Activated naive CD4-positive, alpha-beta T cell treated with anti-CD3 and anti-CD28 coated beads, Interleukin-2, amount 10 ng/mL, durations not matched to agents 7 days and 5 days (primary cell): ENCODE measurements around the gene RILPL1.
"Not testable (repeated sequence)": the region's sequence is repeated elsewhere in the genome, so short reads cannot be mapped to it uniquely, and the experiment has no call there.

Source experiments
- CTCF ChIA-PET: fragments of 350-600 bp; sonication (Branson Sonifier 250); formaldehyde crosslinking; loops from one replicate; lab custom pipeline; 2021; ENCODE audit warnings: antibody characterized with exemption; lab: Charles Lee
- DNase-seq: peaks from one replicate; pipeline ENCODE4 v3.0.0-alpha.2; 2020
- H3K27ac Mint-ChIP-seq: one replicate; pipeline ENCODE4 v1.8.0; 2021; ENCODE audit warnings: mild to moderate bottlenecking, moderate library complexity, mixed read lengths
- H3K27me3 Mint-ChIP-seq: one replicate; pipeline ENCODE4 v1.8.0; 2021; ENCODE audit warnings: mild to moderate bottlenecking, mixed read lengths
- H3K36me3 Mint-ChIP-seq: one replicate; pipeline ENCODE4 v1.8.0; 2021; ENCODE audit warnings: mixed read lengths
- H3K4me1 Mint-ChIP-seq: one replicate; pipeline ENCODE4 v1.8.0; 2021; ENCODE audit warnings: mixed read lengths
- H3K4me3 Mint-ChIP-seq: one replicate; pipeline ENCODE4 v1.8.0; 2021; ENCODE audit warnings: mild to moderate bottlenecking, moderate library complexity, mixed read lengths
- H3K9me3 Mint-ChIP-seq: one replicate; pipeline ENCODE4 v1.8.0; 2021; ENCODE audit warnings: mixed read lengths

The RILPL1 gene

DNA sequence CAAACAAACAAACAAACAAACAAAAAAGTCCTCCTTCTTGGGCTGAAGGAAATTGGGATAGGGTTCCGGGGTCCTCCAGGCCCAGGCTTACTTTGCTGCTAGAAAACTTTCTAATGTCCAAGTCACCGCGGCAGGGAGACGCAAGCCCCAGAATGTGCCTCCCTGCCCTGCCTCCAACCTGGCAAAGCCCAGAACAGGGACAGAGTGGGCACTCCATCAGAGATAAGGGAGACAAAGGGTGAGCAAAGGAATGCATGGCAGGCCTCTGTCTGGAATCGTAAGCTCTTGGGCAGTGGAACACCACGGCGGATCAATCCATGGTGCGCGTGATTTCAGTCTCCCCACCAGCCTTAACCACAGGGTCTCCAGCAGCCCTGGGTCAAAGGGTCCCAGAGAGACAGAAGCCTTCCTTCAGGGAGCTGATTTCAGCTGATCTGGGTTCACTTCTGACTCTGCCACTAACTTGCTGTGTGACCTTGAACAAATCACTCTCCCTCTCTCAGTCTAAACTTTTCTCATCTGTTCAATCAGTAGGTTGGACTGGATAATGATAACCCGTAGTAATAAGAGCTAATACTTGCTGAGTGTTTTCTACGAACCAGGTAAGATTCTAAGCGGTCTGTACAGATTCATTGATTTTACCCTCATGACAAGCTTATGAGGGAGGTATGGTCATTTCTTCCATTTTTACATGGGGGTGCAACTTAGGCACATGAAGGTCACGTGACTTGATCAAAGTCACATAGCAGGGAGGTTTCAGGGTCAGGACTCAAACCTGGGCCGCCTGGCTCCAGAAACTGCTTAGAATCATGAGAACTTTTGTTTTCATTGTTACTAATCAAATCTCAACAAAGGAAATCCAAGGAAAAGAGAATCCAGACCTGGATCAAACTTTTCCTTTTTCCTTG lies 12.7 kb downstream of the RILPL1 start:
- Mint-ChIP-seq H3K4me1 (no peaks in the 10 kb centered on the region), H3K36me3 (no peaks in the 10 kb centered on the region), H3K4me3 (no peak overlapping the region), H3K27me3 (no peaks in the 10 kb centered on the region), H3K9me3 (no peaks in the 10 kb centered on the region), H3K27ac (no peak overlapping the region)
- DNase-seq: no peak
- CTCF ChIA-PET: no interaction called here

DNA sequence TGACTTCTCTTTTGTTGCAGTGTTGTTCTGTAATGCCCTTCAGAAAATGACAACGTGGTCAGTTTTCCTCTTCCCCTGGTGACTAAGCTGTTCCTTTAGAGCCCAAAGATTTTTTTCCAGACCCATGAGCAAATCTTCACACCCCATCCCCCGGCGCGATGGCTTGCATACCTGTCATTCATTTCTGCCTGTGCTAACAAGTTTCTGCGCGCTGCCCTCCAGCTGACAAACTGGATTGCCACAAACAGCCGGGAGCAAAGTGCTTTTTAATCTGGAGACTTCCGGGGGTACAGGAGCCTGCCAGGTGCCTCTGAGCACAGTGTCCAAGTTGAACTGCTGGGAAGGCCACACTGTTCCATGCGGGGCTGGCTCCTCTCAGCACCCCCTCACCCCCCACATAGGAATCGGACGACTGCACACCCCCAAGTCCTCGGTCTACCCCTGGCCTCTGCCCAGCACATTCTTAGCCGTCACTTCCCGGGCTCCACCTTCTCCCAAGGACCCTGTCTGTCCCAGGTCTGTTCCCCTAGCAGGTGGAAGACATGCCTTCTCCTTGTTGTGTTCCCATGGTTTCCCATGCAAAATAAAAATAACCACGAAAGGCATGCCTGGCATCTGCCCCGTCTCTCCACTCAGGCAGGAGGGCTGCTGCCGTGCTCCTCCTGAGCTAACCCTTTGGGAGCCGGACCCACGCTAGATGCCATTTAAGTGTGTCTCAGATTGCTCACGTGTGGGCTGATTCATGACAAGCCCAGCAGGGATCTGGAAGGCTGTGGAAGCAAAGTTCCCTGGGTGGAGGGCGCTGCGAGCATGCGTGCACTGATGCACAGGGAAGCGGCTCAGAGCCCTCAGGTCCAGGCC lies 14.1 kb downstream of the RILPL1 start:
- Mint-ChIP-seq H3K9me3 (no peaks in the 10 kb centered on the region), H3K27me3 (no peaks in the 10 kb centered on the region), H3K4me3 (no peak overlapping the region), H3K36me3 (no peaks in the 10 kb centered on the region), H3K27ac (no peak overlapping the region), H3K4me1 (no peaks in the 10 kb centered on the region)
- DNase-seq: no peak
- CTCF ChIA-PET: no interaction called here

DNA sequence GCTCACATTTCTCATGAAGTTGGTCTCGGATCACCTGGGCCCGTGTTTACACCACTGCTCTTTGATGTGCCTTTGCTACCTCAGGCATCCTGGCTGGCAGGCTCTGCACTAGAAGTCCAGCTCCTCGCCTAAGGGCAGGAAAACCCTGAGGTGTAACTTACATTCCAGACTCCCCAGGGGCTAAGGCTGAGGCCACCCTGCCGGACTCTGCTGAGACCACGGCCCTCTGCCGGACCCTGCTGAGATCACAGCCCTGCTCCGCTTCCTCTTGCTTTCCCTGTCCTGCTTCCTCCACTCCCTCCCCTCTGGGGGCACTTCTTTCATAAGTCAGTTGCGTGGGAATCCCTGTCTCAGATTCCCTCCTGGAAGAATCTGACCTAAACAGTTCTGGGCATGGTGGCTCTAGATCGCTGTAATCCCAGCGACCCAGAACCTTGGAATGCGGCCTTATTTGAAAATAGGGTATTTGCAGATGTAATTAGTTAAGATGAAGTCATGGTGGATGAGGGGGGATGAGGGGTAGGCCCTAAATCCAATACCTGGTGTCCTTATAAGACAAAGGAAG lies 17.2 kb downstream of the RILPL1 start:
- no peak overlapping the region for H3K4me3 Mint-ChIP-seq
- H3K27me3 Mint-ChIP-seq: no peaks in the 10 kb centered on the region
- no peak for DNase-seq
- no peak overlapping the region for H3K27ac Mint-ChIP-seq
- CTCF ChIA-PET: no interaction called here
- H3K4me1 Mint-ChIP-seq: no peaks in the 10 kb centered on the region
- H3K36me3 Mint-ChIP-seq: no peaks in the 10 kb centered on the region
- no peaks in the 10 kb centered on the region for H3K9me3 Mint-ChIP-seq

- H3K27ac Mint-ChIP-seq, CTCF ChIA-PET, H3K9me3 Mint-ChIP-seq, H3K36me3 Mint-ChIP-seq, DNase-seq, H3K4me3 Mint-ChIP-seq, H3K4me1 Mint-ChIP-seq, H3K27me3 Mint-ChIP-seq: not testable (repeated sequence)
Observed at GRCh38 chr12:123514582-123515221, 18.8 kb downstream of the RILPL1 start.

- CTCF ChIA-PET: no interaction called here
Observed at GRCh38 chr12:123513805-123514204, 19.7 kb downstream of the RILPL1 start.

GRCh38 chr12:123512838-123513665 lies 20.5 kb downstream of the RILPL1 start:
- no peak for DNase-seq
- Mint-ChIP-seq H3K36me3 (no peaks in the 10 kb centered on the region), H3K27ac (no peak overlapping the region), H3K27me3 (no peaks in the 10 kb centered on the region), H3K4me3 (no peak overlapping the region), H3K9me3 (no peaks in the 10 kb centered on the region), H3K4me1 (peaks cover 7% of the 10 kb centered on the region)
- CTCF ChIA-PET: no interaction called here

More at GRCh38 chr12:123513805-123514204, 19.7 kb downstream of the RILPL1 start:
- H3K4me1 Mint-ChIP-seq: peaks cover 7% of the 10 kb centered on the region
- no peak overlapping the region for H3K27ac Mint-ChIP-seq
- no peak overlapping the region for H3K4me3 Mint-ChIP-seq
- DNase-seq: no peak
- no peaks in the 10 kb centered on the region for H3K36me3 Mint-ChIP-seq
- H3K27me3 Mint-ChIP-seq: no peaks in the 10 kb centered on the region
- H3K9me3 Mint-ChIP-seq: no peaks in the 10 kb centered on the region

GRCh38 chr12:123506843-123507236 lies 26.7 kb downstream of the RILPL1 start:
- peaks cover 7% of the 10 kb centered on the region for H3K4me1 Mint-ChIP-seq
- CTCF ChIA-PET: no interaction called here
- H3K9me3 Mint-ChIP-seq: no peaks in the 10 kb centered on the region
- H3K27me3 Mint-ChIP-seq: peaks cover 8% of the 10 kb centered on the region
- no peak for DNase-seq
- no peaks in the 10 kb centered on the region for H3K36me3 Mint-ChIP-seq
- H3K27ac Mint-ChIP-seq: no peak overlapping the region
- H3K4me3 Mint-ChIP-seq: no peak overlapping the region

DNA sequence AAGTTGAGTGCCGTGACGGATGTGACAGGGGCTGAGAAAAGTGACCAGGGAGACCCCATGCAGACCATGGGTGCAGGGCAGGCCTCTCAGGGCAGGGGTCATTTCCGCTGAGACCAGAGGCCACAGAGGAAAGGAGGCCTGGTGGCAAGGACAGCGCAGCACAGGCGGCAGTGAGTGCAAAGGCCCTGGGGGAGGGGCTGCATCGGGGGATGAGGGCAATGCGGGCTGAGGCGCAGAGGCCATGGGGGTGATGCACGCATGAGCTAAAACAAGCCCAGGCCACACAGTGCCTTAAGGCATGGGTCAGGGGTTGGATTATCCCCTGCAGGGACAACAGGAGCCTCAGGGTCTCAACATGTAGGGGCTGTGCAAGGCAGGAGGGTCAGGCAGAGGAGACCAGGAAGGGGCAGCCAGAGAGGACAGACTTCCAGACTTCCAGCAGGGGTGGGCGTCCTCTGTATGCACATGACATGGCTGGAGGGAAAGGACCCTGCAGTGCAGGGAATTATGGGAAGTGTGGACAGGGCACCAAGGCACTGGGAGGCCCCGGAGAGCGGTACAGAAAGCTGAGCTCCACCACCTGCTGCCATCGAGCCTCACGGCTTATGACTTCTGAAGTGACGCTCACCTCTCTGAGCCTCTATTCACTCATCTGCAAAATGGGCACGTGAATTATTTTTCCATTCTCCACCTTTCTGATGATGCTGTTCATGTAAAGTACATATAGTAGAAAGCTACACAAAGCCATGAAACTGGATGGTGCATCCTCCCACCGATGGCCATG lies 27.3 kb downstream of the RILPL1 start:
- H3K4me1 Mint-ChIP-seq: peaks cover 7% of the 10 kb centered on the region
- DNase-seq: no peak
- no peaks in the 10 kb centered on the region for H3K9me3 Mint-ChIP-seq
- H3K27ac Mint-ChIP-seq: no peak overlapping the region
- no peak overlapping the region for H3K4me3 Mint-ChIP-seq
- H3K36me3 Mint-ChIP-seq: no peaks in the 10 kb centered on the region
- CTCF ChIA-PET: no interaction called here
- peaks cover 8% of the 10 kb centered on the region for H3K27me3 Mint-ChIP-seq

- DNase-seq: no peak
- no peaks in the 10 kb centered on the region for H3K9me3 Mint-ChIP-seq
- CTCF ChIA-PET: interaction anchor here (0.6 kb wide), 1 partner anchor 660 kb away, joined by 4 read pairs; no protein-coding TSS in a partner anchor
- H3K4me1 Mint-ChIP-seq: no peaks in the 10 kb centered on the region
- H3K27ac Mint-ChIP-seq: no peak overlapping the region
- peaks cover 8% of the 10 kb centered on the region for H3K27me3 Mint-ChIP-seq
- no peaks in the 10 kb centered on the region for H3K36me3 Mint-ChIP-seq
- no peak overlapping the region for H3K4me3 Mint-ChIP-seq
Observed at GRCh38 chr12:123502163-123502704, 31.3 kb downstream of the RILPL1 start.

DNA sequence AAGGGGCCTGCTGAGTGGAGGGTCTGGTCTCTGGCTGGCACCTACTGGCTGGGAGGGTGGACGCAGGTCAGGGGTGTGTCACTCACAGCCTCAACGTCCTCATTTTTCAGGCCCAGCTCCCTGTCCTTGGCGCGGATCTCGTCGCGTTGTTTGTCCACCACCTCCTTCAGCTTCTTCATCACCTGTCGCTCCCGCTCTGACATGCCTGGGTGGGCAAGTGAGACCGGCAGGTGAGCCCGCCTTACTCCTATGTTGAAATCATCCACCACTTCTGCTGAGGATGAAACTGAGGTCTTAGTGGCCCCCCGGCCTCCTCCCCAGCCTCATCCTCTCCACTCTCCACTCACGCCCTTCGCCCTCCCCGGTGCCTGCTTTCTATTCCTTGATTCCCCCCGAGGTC lies 34.2 kb downstream of the RILPL1 start:
- H3K9me3 Mint-ChIP-seq: no peaks in the 10 kb centered on the region
- no peak overlapping the region for H3K27ac Mint-ChIP-seq
- no peak for DNase-seq
- H3K27me3 Mint-ChIP-seq: peaks cover 2% of the 10 kb centered on the region
- no peaks in the 10 kb centered on the region for H3K4me1 Mint-ChIP-seq
- H3K36me3 Mint-ChIP-seq: no peaks in the 10 kb centered on the region
- CTCF ChIA-PET: no interaction called here
- H3K4me3 Mint-ChIP-seq: no peak overlapping the region

GRCh38 chr12:123498126-123498825 lies 35.2 kb downstream of the RILPL1 start:
- CTCF ChIA-PET: no interaction called here

GRCh38 chr12:123497065-123497464 lies 36.5 kb downstream of the RILPL1 start:
- Mint-ChIP-seq H3K27ac (no peak overlapping the region), H3K4me3 (no peak overlapping the region), H3K27me3 (peaks cover 7% of the 10 kb centered on the region), H3K4me1 (no peaks in the 10 kb centered on the region), H3K9me3 (no peaks in the 10 kb centered on the region), H3K36me3 (no peaks in the 10 kb centered on the region)
- DNase-seq: no peak
- CTCF ChIA-PET: no interaction called here

More at GRCh38 chr12:123498126-123498825, 35.2 kb downstream of the RILPL1 start:
- Mint-ChIP-seq H3K36me3 (no peaks in the 10 kb centered on the region), H3K4me1 (no peaks in the 10 kb centered on the region), H3K9me3 (no peaks in the 10 kb centered on the region), H3K27me3 (peaks cover 7% of the 10 kb centered on the region), H3K27ac (peak overlapping the region; percentile 16), H3K4me3 (no peak overlapping the region)
- no peak for DNase-seq
